Karpas-422 (cell line): ENCODE data around the gene LEKR1. TPM values are rescaled to one million over a fixed set of nuclear protein-coding genes. Genes with fewer than 3 reads are reported as not detected.

ENCODE experiments used
- DNase-seq: peaks from one replicate; pipeline ENCODE4 v3.0.0-alpha.2; 2015
- H2AFZ ChIP-seq: fragments of 200-600 bp; sonication (generic); 2 replicates; pipeline ENCODE4 v1.6.1; 2014; ENCODE audit warnings: antibody characterized with exemption, low read length, mixed read lengths
- H3K27ac ChIP-seq: fragments of 200-600 bp; sonication (generic); 2 replicates; pipeline ENCODE4 v1.5.1; 2014; ENCODE audit warnings: mild to moderate bottlenecking, low read length, moderate library complexity
- H3K27me3 ChIP-seq: fragments of 200-600 bp; sonication (generic); 2 replicates; pipeline ENCODE4 v1.6.1; 2014; ENCODE audit warnings: low read length, mixed read lengths
- H3K36me3 ChIP-seq: fragments of 200-600 bp; sonication (generic); 2 replicates; pipeline ENCODE4 v1.6.1; 2014; ENCODE audit warnings: low read length, mixed read lengths; ENCODE audit not compliant: insufficient read depth
- H3K4me1 ChIP-seq: fragments of 200-600 bp; sonication (generic); 2 replicates; pipeline ENCODE4 v1.6.1; 2014; ENCODE audit warnings: mild to moderate bottlenecking, low read length, mixed read lengths
- H3K4me2 ChIP-seq: fragments of 200-600 bp; sonication (generic); 2 replicates; pipeline ENCODE4 v1.6.1; 2014; ENCODE audit warnings: low read length, low read depth, mild to moderate bottlenecking; ENCODE audit not compliant: poor library complexity, severe bottlenecking
- H3K4me3 ChIP-seq: fragments of 200-600 bp; sonication (generic); 2 replicates; pipeline ENCODE4 v1.5.1; 2014; ENCODE audit warnings: mild to moderate bottlenecking, antibody characterized with exemption, low read length, mixed read lengths
- H3K79me2 ChIP-seq: fragments of 200-600 bp; sonication (generic); 2 replicates; pipeline ENCODE4 v1.6.1; 2014; ENCODE audit warnings: mild to moderate bottlenecking, low read length, mixed read lengths
- H3K9ac ChIP-seq: fragments of 200-600 bp; sonication (generic); 2 replicates; pipeline ENCODE4 v1.6.0; 2014; ENCODE audit warnings: low read length
- H3K9me2 ChIP-seq: fragments of 200-600 bp; sonication (generic), shearing (Covaris generic); replicated peaks from 2 replicates; pipeline ENCODE4 v1.6.0; 2014; ENCODE audit warnings: mild to moderate bottlenecking, low read length, moderate library complexity; ENCODE audit not compliant: insufficient read depth
- H3K9me3 ChIP-seq: fragments of 300-700, 200-600 bp; sonication (generic); 2 replicates; pipeline ENCODE4 v1.6.1; 2014; ENCODE audit warnings: low read length, mixed read lengths
- H4K20me1 ChIP-seq: fragments of 200-600 bp; sonication (generic); 2 replicates; pipeline ENCODE4 v1.6.1; 2014; ENCODE audit warnings: mild to moderate bottlenecking, antibody characterized with exemption, low read length, low read depth; ENCODE audit not compliant: insufficient read depth
- total RNA-seq: library from RNA; depleted of rRNA; stranded (reverse); fragments of >200 nt; shearing (Covaris generic); gene quantifications from 2 replicates; pipeline ENCODE4 v1.2.3, GENCODE V29; 2014; ENCODE audit warnings: low replicate concordance

Gene LEKR1
- total RNA-seq, 1 experiment from 2014 or later: 6.4 TPM

GRCh38 chr3:157082305-157082982 lies 256.3 kb downstream of the LEKR1 start:
- Histone ChIP-seq H3K4me1 (peaks cover 8% of the 10 kb centered on the region), H3K9me2 (no peaks in the 10 kb centered on the region), H3K79me2 (no peaks in the 10 kb centered on the region), H2AFZ (no peak overlapping the region), H3K27me3 (no peaks in the 10 kb centered on the region), H3K27ac (no peak overlapping the region), H3K4me3 (no peak overlapping the region), H3K4me2 (no peak overlapping the region), H4K20me1 (no peaks in the 10 kb centered on the region), H3K9ac (no peak overlapping the region), H3K36me3 (no peaks in the 10 kb centered on the region), H3K9me3 (no peaks in the 10 kb centered on the region)
- DNase-seq: no peak

- no peak overlapping the region for H3K9ac ChIP-seq
- H2AFZ ChIP-seq: no peak overlapping the region
- H3K4me1 ChIP-seq: peaks cover 16% of the 10 kb centered on the region
- H3K4me3 ChIP-seq: no peak overlapping the region
- H4K20me1 ChIP-seq: no peaks in the 10 kb centered on the region
- no peak for DNase-seq
- H3K79me2 ChIP-seq: no peaks in the 10 kb centered on the region
- no peaks in the 10 kb centered on the region for H3K9me3 ChIP-seq
- no peaks in the 10 kb centered on the region for H3K9me2 ChIP-seq
- H3K27me3 ChIP-seq: no peaks in the 10 kb centered on the region
- H3K36me3 ChIP-seq: no peaks in the 10 kb centered on the region
- H3K27ac ChIP-seq: no peak overlapping the region
- no peak overlapping the region for H3K4me2 ChIP-seq
Measured at GRCh38 chr3:157083824-157084223, 257.7 kb downstream of the LEKR1 start.

- no peaks in the 10 kb centered on the region for H3K79me2 ChIP-seq
- H3K9me3 ChIP-seq: no peaks in the 10 kb centered on the region
- peaks cover 37% of the 10 kb centered on the region for H3K4me1 ChIP-seq
- H3K9me2 ChIP-seq: no peaks in the 10 kb centered on the region
- H3K36me3 ChIP-seq: no peaks in the 10 kb centered on the region
- H2AFZ ChIP-seq: no peak overlapping the region
- no peak overlapping the region for H3K4me2 ChIP-seq
- H3K4me3 ChIP-seq: no peak overlapping the region
- no peak overlapping the region for H3K9ac ChIP-seq
- DNase-seq: no peak
- no peaks in the 10 kb centered on the region for H4K20me1 ChIP-seq
- no peaks in the 10 kb centered on the region for H3K27me3 ChIP-seq
- no peak overlapping the region for H3K27ac ChIP-seq
Measured at GRCh38 chr3:157086060-157086750, 260.1 kb downstream of the LEKR1 start.

GRCh38 chr3:157086775-157087174 lies 260.6 kb downstream of the LEKR1 start:
- no peaks in the 10 kb centered on the region for H4K20me1 ChIP-seq
- H3K27me3 ChIP-seq: no peaks in the 10 kb centered on the region
- no peaks in the 10 kb centered on the region for H3K9me3 ChIP-seq
- H3K79me2 ChIP-seq: no peaks in the 10 kb centered on the region
- no peaks in the 10 kb centered on the region for H3K9me2 ChIP-seq
- H2AFZ ChIP-seq: no peak overlapping the region
- H3K36me3 ChIP-seq: no peaks in the 10 kb centered on the region
- no peak for DNase-seq
- no peak overlapping the region for H3K9ac ChIP-seq
- H3K4me2 ChIP-seq: no peak overlapping the region
- H3K4me3 ChIP-seq: no peak overlapping the region
- H3K4me1 ChIP-seq: peaks cover 42% of the 10 kb centered on the region
- no peak overlapping the region for H3K27ac ChIP-seq

GRCh38 chr3:157087373-157087772 lies 261.2 kb downstream of the LEKR1 start:
- Histone ChIP-seq H3K4me3 (peak overlapping the region; percentile 70; the same call in 1 of the 2 replicates), H3K9me3 (no peaks in the 10 kb centered on the region), H3K79me2 (no peaks in the 10 kb centered on the region), H4K20me1 (no peaks in the 10 kb centered on the region), H3K27ac (no peak overlapping the region), H3K4me2 (peak overlapping the region; percentile 80), H3K9me2 (no peaks in the 10 kb centered on the region), H3K36me3 (no peaks in the 10 kb centered on the region), H3K27me3 (no peaks in the 10 kb centered on the region), H3K4me1 (peaks cover 44% of the 10 kb centered on the region), H3K9ac (no peak overlapping the region), H2AFZ (no peak overlapping the region)
- no peak for DNase-seq

GRCh38 chr3:157087780-157088600 lies 261.8 kb downstream of the LEKR1 start:
- no peaks in the 10 kb centered on the region for H3K9me2 ChIP-seq
- DNase-seq: no peak
- no peaks in the 10 kb centered on the region for H3K79me2 ChIP-seq
- H3K27ac ChIP-seq: peak overlapping the region; percentile 70
- peak overlapping the region; percentile 80 for H3K4me2 ChIP-seq
- H3K4me1 ChIP-seq: peaks cover 46% of the 10 kb centered on the region
- H3K4me3 ChIP-seq: peak overlapping the region; percentile 70
- no peaks in the 10 kb centered on the region for H3K36me3 ChIP-seq
- no peaks in the 10 kb centered on the region for H3K9me3 ChIP-seq
- no peaks in the 10 kb centered on the region for H3K27me3 ChIP-seq
- no peaks in the 10 kb centered on the region for H4K20me1 ChIP-seq
- peak overlapping the region; percentile 79 for H3K9ac ChIP-seq
- peak overlapping the region; percentile 39; the same call in 1 of the 2 replicates for H2AFZ ChIP-seq

- Histone ChIP-seq H3K79me2 (no peaks in the 10 kb centered on the region), H3K27ac (peak overlapping the region; percentile 86), H3K4me1 (peaks cover 50% of the 10 kb centered on the region), H4K20me1 (no peaks in the 10 kb centered on the region), H3K27me3 (no peaks in the 10 kb centered on the region), H3K9me3 (no peaks in the 10 kb centered on the region), H3K9me2 (no peaks in the 10 kb centered on the region), H3K4me3 (peak overlapping the region; percentile 70), H2AFZ (peak overlapping the region; percentile 89), H3K4me2 (peak overlapping the region; percentile 80), H3K36me3 (no peaks in the 10 kb centered on the region), H3K9ac (peak overlapping the region; percentile 79)
- DNase-seq: peak; percentile 98
Measured at GRCh38 chr3:157088601-157089454, 262.7 kb downstream of the LEKR1 start.
